Right lobe of liver (tissue), 4 donors: ENCODE measurements around the gene BAG5.

Experiments
- CTCF ChIP-seq, 4 donors: fragments of 200-600 bp in 3 of 4; fragments of 450-650 bp in 1 of 4; IDR thresholded peaks; one replicate each; pipeline versions ENCODE4 v1.5.1 to v1.8.0; 2016 to 2022; ENCODE audit warnings: antibody characterized with exemption in 4 of 4, mild to moderate bottlenecking in 2 of 4
- POLR2A ChIP-seq: fragments of 450-650 bp; IDR thresholded peaks from one replicate; pipeline ENCODE4 v1.6.1; 2017; ENCODE audit warnings: antibody characterized with exemption, mild to moderate bottlenecking
- donor health status: DM: no; HTN: no; CAD: no.
- donor health status: DM: no; HTN: no; CAD: no.
- donor health status: DM: no; HTN: yes; CAD: no.

GRCh38 chr14:103533137-103533998, 29.1 kb downstream of the BAG5 start:
- TF ChIP-seq CTCF (IDR thresholded peaks at IDR 0.05) (no peak), POLR2A (no peak)
